DND-41 (cell line): ENCODE measurements around the gene L3MBTL1.

Experiments
- ATAC-seq: fragments of 200-7000 bp; cut with Tn5 transposase; 3 replicates; pipeline ENCODE4 v1.9.1; 2021; ENCODE audit warnings: low read depth; ENCODE audit not compliant: insufficient read depth
- DNase-seq: peaks from one replicate; pipeline ENCODE4 v3.0.0-alpha.2; 2020
- H2AFZ ChIP-seq: 2 replicates; pipeline ENCODE4 v1.6.0; 2012; ENCODE audit warnings: low read depth, low read length
- H3K27ac ChIP-seq: 2 replicates; pipeline ENCODE4 v1.5.1; 2012; ENCODE audit warnings: low read length, inconsistent platforms
- H3K27me3 ChIP-seq: fragments of 200-600 bp; sonication (generic); 2 replicates; pipeline ENCODE4 v1.6.0; 2012; ENCODE audit warnings: low read length, mild to moderate bottlenecking, inconsistent platforms; ENCODE audit not compliant: insufficient read depth, poor library complexity
- H3K36me3 ChIP-seq: 2 replicates; pipeline ENCODE4 v1.5.1; 2012; ENCODE audit warnings: low read length, inconsistent platforms; ENCODE audit not compliant: insufficient read depth
- H3K4me1 ChIP-seq: 2 replicates; pipeline ENCODE4 v1.5.1; 2012; ENCODE audit warnings: mild to moderate bottlenecking, low read length; ENCODE audit not compliant: insufficient read depth
- H3K4me2 ChIP-seq: 2 replicates; pipeline ENCODE4 v1.6.0; 2012; ENCODE audit warnings: mild to moderate bottlenecking, moderate library complexity, low read length, inconsistent platforms; ENCODE audit not compliant: insufficient read depth
- H3K4me3 ChIP-seq, 2 experiments: fragments of 200-600 bp in 1 of 2; shearing (Covaris generic) in 1 of 2; 2 replicates each; pipeline ENCODE4 v1.5.1; 2012 to 2016; ENCODE audit warnings: inconsistent platforms in 2 of 2, low read length in 2 of 2, mild to moderate bottlenecking in 2 of 2, low read depth in 1 of 2, moderate library complexity in 1 of 2
- H3K79me2 ChIP-seq: 2 replicates; pipeline ENCODE4 v1.6.0; 2012; ENCODE audit warnings: low read length, inconsistent platforms; ENCODE audit not compliant: insufficient read depth
- H3K9ac ChIP-seq: 2 replicates; pipeline ENCODE4 v1.6.0; 2012; ENCODE audit warnings: low read depth, mild to moderate bottlenecking, inconsistent platforms, low read length, moderate library complexity
- H3K9me3 ChIP-seq: 2 replicates; pipeline ENCODE4 v1.5.1; 2012; ENCODE audit warnings: low read length, moderate library complexity, mild to moderate bottlenecking, inconsistent platforms; ENCODE audit not compliant: insufficient read depth, severe bottlenecking
- H4K20me1 ChIP-seq: 2 replicates; pipeline ENCODE4 v1.6.0; 2012; ENCODE audit warnings: low read length; ENCODE audit not compliant: insufficient read depth
- EZH2 ChIP-seq: IDR thresholded peaks from 3 replicates; pipeline ENCODE4 v1.6.1; 2012; ENCODE audit warnings: borderline replicate concordance, low read depth, mild to moderate bottlenecking, moderate library complexity, low read length, inconsistent platforms; ENCODE audit not compliant: severe bottlenecking
- TF ChIP-seq, protein P1 (sequence below): IDR thresholded peaks from 2 replicates; pipeline ENCODE4 v1.5.1; 2012; ENCODE audit warnings: borderline replicate concordance, low read length, moderate library complexity, mild to moderate bottlenecking; ENCODE audit not compliant: poor library complexity, severe bottlenecking; ENCODE audit errors: extremely low read depth

L3MBTL1 gene

DNA sequence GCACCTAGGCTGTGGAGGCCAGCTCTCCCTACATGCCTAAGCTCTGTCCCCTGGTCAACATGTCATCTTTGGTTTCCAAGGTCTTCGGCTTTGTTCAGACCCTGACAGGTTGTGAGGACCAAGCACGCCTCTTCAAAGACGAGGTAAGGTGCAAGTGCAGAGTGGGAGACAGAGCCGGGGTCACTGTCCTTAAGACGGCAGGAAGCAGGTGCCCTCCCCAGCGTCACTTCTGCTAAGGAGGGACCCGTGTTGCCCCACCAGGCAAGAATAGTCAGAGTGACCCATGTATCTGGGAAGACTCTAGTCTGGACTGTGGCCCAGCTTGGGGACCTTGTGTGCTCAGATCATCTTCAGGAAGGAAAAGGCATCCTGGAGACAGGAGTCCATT lies 33.2 kb downstream of the L3MBTL1 start:
- H3K4me2 ChIP-seq, result no peak overlapping the region
- no peaks in the 10 kb centered on the region for H3K4me1 ChIP-seq
- no peaks in the 10 kb centered on the region for H3K9me3 ChIP-seq
- peaks cover 13% of the 10 kb centered on the region for H4K20me1 ChIP-seq
- H3K27ac ChIP-seq, result no peak overlapping the region
- H3K4me3 ChIP-seq, result no peak overlapping the region
- no peak overlapping the region for H2AFZ ChIP-seq
- no peaks in the 10 kb centered on the region for H3K36me3 ChIP-seq
- no peak for TF ChIP-seq EZH2
- TF ChIP-seq, protein P1, sequence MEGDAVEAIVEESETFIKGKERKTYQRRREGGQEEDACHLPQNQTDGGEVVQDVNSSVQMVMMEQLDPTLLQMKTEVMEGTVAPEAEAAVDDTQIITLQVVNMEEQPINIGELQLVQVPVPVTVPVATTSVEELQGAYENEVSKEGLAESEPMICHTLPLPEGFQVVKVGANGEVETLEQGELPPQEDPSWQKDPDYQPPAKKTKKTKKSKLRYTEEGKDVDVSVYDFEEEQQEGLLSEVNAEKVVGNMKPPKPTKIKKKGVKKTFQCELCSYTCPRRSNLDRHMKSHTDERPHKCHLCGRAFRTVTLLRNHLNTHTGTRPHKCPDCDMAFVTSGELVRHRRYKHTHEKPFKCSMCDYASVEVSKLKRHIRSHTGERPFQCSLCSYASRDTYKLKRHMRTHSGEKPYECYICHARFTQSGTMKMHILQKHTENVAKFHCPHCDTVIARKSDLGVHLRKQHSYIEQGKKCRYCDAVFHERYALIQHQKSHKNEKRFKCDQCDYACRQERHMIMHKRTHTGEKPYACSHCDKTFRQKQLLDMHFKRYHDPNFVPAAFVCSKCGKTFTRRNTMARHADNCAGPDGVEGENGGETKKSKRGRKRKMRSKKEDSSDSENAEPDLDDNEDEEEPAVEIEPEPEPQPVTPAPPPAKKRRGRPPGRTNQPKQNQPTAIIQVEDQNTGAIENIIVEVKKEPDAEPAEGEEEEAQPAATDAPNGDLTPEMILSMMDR, result no peak
- DNase-seq (no peak), ATAC-seq (no peak)
- H3K79me2 ChIP-seq, result no peaks in the 10 kb centered on the region
- H3K27me3 ChIP-seq, result no peaks in the 10 kb centered on the region
- no peak overlapping the region for H3K9ac ChIP-seq

DNA sequence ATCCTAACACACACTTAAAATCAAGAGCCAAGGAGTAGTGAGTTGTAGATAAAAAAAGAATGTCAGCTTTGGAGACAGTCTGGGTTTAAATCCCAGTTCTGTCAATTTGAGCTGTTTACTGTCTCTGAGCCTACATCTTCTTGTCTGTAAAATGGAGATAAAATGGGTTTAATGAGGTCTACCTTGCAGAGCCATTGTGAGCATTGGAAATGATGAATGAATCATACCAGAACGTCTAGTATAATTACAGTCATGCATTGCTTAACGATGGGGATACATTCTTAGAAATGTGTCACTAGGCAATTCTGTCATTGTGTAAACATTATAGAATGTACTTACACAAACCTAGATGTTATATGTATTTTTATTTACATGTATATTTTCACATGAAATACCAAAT lies 33.7 kb downstream of the L3MBTL1 start:
- no peak for TF ChIP-seq EZH2
- TF ChIP-seq, protein P1, result no peak
- no peak overlapping the region for H3K27ac ChIP-seq
- no peak overlapping the region for H2AFZ ChIP-seq
- no peaks in the 10 kb centered on the region for H3K36me3 ChIP-seq
- no peak overlapping the region for H3K4me3 ChIP-seq
- H3K4me2 ChIP-seq, result no peak overlapping the region
- H3K4me1 ChIP-seq, result no peaks in the 10 kb centered on the region
- H3K79me2 ChIP-seq, result no peaks in the 10 kb centered on the region
- peaks cover 13% of the 10 kb centered on the region for H4K20me1 ChIP-seq
- ATAC-seq (no peak), DNase-seq (no peak)
- no peaks in the 10 kb centered on the region for H3K9me3 ChIP-seq
- H3K27me3 ChIP-seq, result no peaks in the 10 kb centered on the region
- H3K9ac ChIP-seq, result no peak overlapping the region

DNA sequence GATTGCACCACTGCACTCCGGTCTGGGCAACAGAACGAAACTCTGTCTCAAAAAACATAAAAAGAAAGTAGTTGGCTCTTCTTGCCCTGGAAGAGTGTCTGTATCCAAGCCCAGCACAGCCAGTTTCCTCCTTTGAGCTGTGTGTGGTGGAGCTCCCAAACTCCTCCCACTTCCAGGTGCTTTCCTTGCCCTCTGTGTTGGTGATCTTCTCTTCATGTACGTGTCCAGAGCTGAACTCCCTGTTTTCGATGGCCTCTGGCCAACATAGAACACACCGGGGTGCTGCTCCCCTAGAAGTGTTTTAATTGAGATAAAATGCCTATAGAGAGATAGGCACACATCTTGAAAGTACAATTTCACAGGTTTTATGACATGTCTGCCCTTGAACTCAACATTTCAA lies 34.7 kb downstream of the L3MBTL1 start:
- no peaks in the 10 kb centered on the region for H3K9me3 ChIP-seq
- no peak overlapping the region for H3K4me2 ChIP-seq
- H3K36me3 ChIP-seq, result no peaks in the 10 kb centered on the region
- peaks cover 13% of the 10 kb centered on the region for H4K20me1 ChIP-seq
- H3K27ac ChIP-seq, result no peak overlapping the region
- DNase-seq, result no peak
- no peak for ATAC-seq
- H3K79me2 ChIP-seq, result no peaks in the 10 kb centered on the region
- H3K4me3 ChIP-seq, result no peak overlapping the region
- H3K9ac ChIP-seq, result no peak overlapping the region
- no peak for TF ChIP-seq EZH2
- TF ChIP-seq, protein P1, result no peak
- H2AFZ ChIP-seq, result no peak overlapping the region
- H3K27me3 ChIP-seq, result no peaks in the 10 kb centered on the region
- H3K4me1 ChIP-seq, result no peaks in the 10 kb centered on the region

DNA sequence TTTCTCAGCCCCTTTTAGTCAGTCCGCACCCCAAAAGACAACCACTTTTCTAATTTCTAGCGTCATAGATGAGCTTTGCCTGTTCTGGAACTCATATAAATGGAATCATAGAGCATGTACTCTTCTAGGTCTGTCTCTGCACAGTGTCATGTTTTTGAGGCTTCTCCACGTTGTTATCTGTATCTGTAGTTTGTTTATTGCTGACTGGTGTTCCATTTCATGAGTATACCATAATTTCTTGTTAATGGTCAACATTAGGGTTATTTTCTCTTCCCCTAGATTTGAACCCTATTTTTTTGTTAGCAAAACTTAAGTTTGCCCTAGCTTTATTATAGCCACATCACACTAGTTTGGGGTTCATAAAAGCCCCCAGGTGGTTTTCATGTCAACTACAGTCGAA lies 35.2 kb downstream of the L3MBTL1 start:
- no peaks in the 10 kb centered on the region for H3K9me3 ChIP-seq
- H3K4me1 ChIP-seq, result no peaks in the 10 kb centered on the region
- H2AFZ ChIP-seq, result no peak overlapping the region
- TF ChIP-seq, protein P1, result no peak
- no peak for TF ChIP-seq EZH2
- peaks cover 13% of the 10 kb centered on the region for H4K20me1 ChIP-seq
- H3K79me2 ChIP-seq, result no peaks in the 10 kb centered on the region
- H3K36me3 ChIP-seq, result no peaks in the 10 kb centered on the region
- H3K4me2 ChIP-seq, result no peak overlapping the region
- no peak overlapping the region for H3K9ac ChIP-seq
- H3K27ac ChIP-seq, result no peak overlapping the region
- ATAC-seq (no peak), DNase-seq (no peak)
- H3K4me3 ChIP-seq, result no peak overlapping the region
- H3K27me3 ChIP-seq, result no peaks in the 10 kb centered on the region
